Astrocyte (in vitro differentiated cells and primary cell): ENCODE data around the gene ADORA1. TPM values are rescaled to one million over a fixed set of nuclear protein-coding genes. Genes with fewer than 3 reads are reported as not detected.
A peak's percentile ranks its signal among the peaks of the same experiment; 100 is the strongest.

ENCODE experiments used
- DNase-seq: peaks from one replicate; pipeline ENCODE4 v3.0.0-alpha.2; 2010; ENCODE audit warnings: low read depth
- FAIRE-seq: peaks from 2 replicates; lab custom pipeline; 2011; peaks lifted over from hg19 to GRCh38; lab: Jason Lieb, UNC
- H2AFZ ChIP-seq: 2 replicates; pipeline ENCODE4 v1.6.0; 2012; ENCODE audit warnings: low read depth, low read length, inconsistent platforms
- H3K27ac ChIP-seq: 2 replicates; pipeline ENCODE4 v1.5.1; 2011; ENCODE audit warnings: low read depth, low read length, inconsistent platforms
- H3K27me3 ChIP-seq: 2 replicates; pipeline ENCODE4 v1.6.0; 2011; ENCODE audit warnings: low read length, inconsistent platforms; ENCODE audit not compliant: insufficient read depth
- H3K36me3 ChIP-seq: 2 replicates; pipeline ENCODE4 v1.5.1; 2011; ENCODE audit warnings: low read length, inconsistent platforms; ENCODE audit not compliant: insufficient read depth
- H3K4me1 ChIP-seq: 2 replicates; pipeline ENCODE4 v1.5.1; 2011; ENCODE audit warnings: low read length, inconsistent platforms; ENCODE audit not compliant: insufficient read depth
- H3K4me2 ChIP-seq: 2 replicates; pipeline ENCODE4 v1.6.0; 2012; ENCODE audit warnings: low read length, inconsistent platforms
- H3K4me3 ChIP-seq: 2 replicates; pipeline ENCODE4 v1.5.1; 2011; ENCODE audit warnings: low read depth, mild to moderate bottlenecking, low read length, inconsistent platforms; ENCODE audit not compliant: insufficient read depth
- H3K79me2 ChIP-seq: 2 replicates; pipeline ENCODE4 v1.6.0; 2012; ENCODE audit warnings: mild to moderate bottlenecking, low read length, inconsistent platforms; ENCODE audit not compliant: insufficient read depth
- H3K9ac ChIP-seq: 2 replicates; pipeline ENCODE4 v1.6.0; 2012; ENCODE audit warnings: mild to moderate bottlenecking, low read length, inconsistent platforms
- H3K9me3 ChIP-seq: 2 replicates; pipeline ENCODE4 v1.5.1; 2012; ENCODE audit warnings: low read depth, mild to moderate bottlenecking, low read length, inconsistent platforms; ENCODE audit not compliant: insufficient read depth
- H4K20me1 ChIP-seq: 2 replicates; pipeline ENCODE4 v1.6.0; 2012; ENCODE audit warnings: low read length, inconsistent platforms; ENCODE audit not compliant: insufficient read depth
- H3K27ac Mint-ChIP-seq: one replicate; pipeline ENCODE4 v1.8.0; 2021; ENCODE audit warnings: mild to moderate bottlenecking, mixed read lengths; ENCODE audit not compliant: unreplicated experiment
- H3K27me3 Mint-ChIP-seq: one replicate; pipeline ENCODE4 v1.8.0; 2021; ENCODE audit warnings: low read depth, mixed read lengths; ENCODE audit not compliant: unreplicated experiment
- H3K36me3 Mint-ChIP-seq: one replicate; pipeline ENCODE4 v1.8.0; 2021; ENCODE audit warnings: low read depth, mixed read lengths; ENCODE audit not compliant: unreplicated experiment
- H3K4me1 Mint-ChIP-seq: one replicate; pipeline ENCODE4 v1.8.0; 2021; ENCODE audit warnings: low read depth, mixed read lengths; ENCODE audit not compliant: unreplicated experiment
- H3K4me3 Mint-ChIP-seq: one replicate; pipeline ENCODE4 v1.8.0; 2021; ENCODE audit warnings: mild to moderate bottlenecking, moderate library complexity, mixed read lengths; ENCODE audit not compliant: unreplicated experiment
- H3K9me3 Mint-ChIP-seq: one replicate; pipeline ENCODE4 v1.8.0; 2021; ENCODE audit warnings: mild to moderate bottlenecking, mixed read lengths; ENCODE audit not compliant: unreplicated experiment
- CTCF ChIP-seq: IDR thresholded peaks from 2 replicates; pipeline ENCODE4 v1.5.1; 2011; ENCODE audit warnings: low read depth, mild to moderate bottlenecking, inconsistent platforms, low read length, moderate library complexity; ENCODE audit not compliant: insufficient read depth
- EZH2 ChIP-seq: IDR thresholded peaks from 2 replicates; pipeline ENCODE4 v1.6.1; 2012; ENCODE audit warnings: mild to moderate bottlenecking, low read length, inconsistent platforms; ENCODE audit not compliant: insufficient read depth
- total RNA-seq: library from RNA; stranded (reverse); gene quantifications from 2 replicates; pipeline ENCODE4 v1.2.1, GENCODE V29; 2021

The ADORA1 gene
- total RNA-seq, 1 donor from 2014 or later = 5.7 TPM

- no peak overlapping the region for H3K9ac ChIP-seq
- no peaks in the 10 kb centered on the region for H4K20me1 ChIP-seq
- Mint-ChIP-seq H3K4me1 (no peaks in the 10 kb centered on the region), H3K27me3 (peaks cover 34% of the 10 kb centered on the region), H3K9me3 (peaks cover 23% of the 10 kb centered on the region), H3K36me3 (no peaks in the 10 kb centered on the region), H3K4me3 (no peak overlapping the region), H3K27ac (no peak overlapping the region)
- no peak overlapping the region for H2AFZ ChIP-seq
- no peaks in the 10 kb centered on the region for H3K4me1 ChIP-seq
- TF ChIP-seq CTCF (no peak), EZH2 (no peak)
- H3K79me2 ChIP-seq = no peaks in the 10 kb centered on the region
- peaks cover 19% of the 10 kb centered on the region for H3K27me3 ChIP-seq
- H3K27ac ChIP-seq = no peak overlapping the region
- H3K9me3 ChIP-seq = no peaks in the 10 kb centered on the region
- H3K36me3 ChIP-seq = no peaks in the 10 kb centered on the region
- H3K4me3 ChIP-seq = no peak overlapping the region
- H3K4me2 ChIP-seq = no peak overlapping the region
- FAIRE-seq (no peak), DNase-seq (no peak)
Observed at GRCh38 chr1:203100516-203100869, 27.0 kb upstream of the ADORA1 start.

- H3K27me3 Mint-ChIP-seq = peaks cover 33% of the 10 kb centered on the region
- DNase-seq = no peak
- Histone ChIP-seq H3K27ac (no peak overlapping the region), H3K27me3 (peaks cover 22% of the 10 kb centered on the region), H3K4me1 (no peaks in the 10 kb centered on the region), H3K79me2 (no peaks in the 10 kb centered on the region), H3K36me3 (no peaks in the 10 kb centered on the region), H3K4me2 (no peak overlapping the region), H3K4me3 (no peak overlapping the region), H3K9me3 (no peaks in the 10 kb centered on the region), H3K9ac (no peak overlapping the region), H4K20me1 (no peaks in the 10 kb centered on the region), H2AFZ (no peak overlapping the region)
- no peaks in the 10 kb centered on the region for H3K4me1 Mint-ChIP-seq
- no peak for FAIRE-seq
- no peak overlapping the region for H3K4me3 Mint-ChIP-seq
- TF ChIP-seq CTCF (no peak), EZH2 (no peak)
- no peak overlapping the region for H3K27ac Mint-ChIP-seq
- peaks cover 19% of the 10 kb centered on the region for H3K9me3 Mint-ChIP-seq
- H3K36me3 Mint-ChIP-seq = no peaks in the 10 kb centered on the region
Observed at GRCh38 chr1:203101813-203102634, 25.5 kb upstream of the ADORA1 start.

GRCh38 chr1:203103216-203103615 lies 24.3 kb upstream of the ADORA1 start:
- Histone ChIP-seq H3K9ac (no peak overlapping the region), H3K27ac (no peak overlapping the region), H2AFZ (no peak overlapping the region), H3K4me3 (no peak overlapping the region), H3K4me2 (no peak overlapping the region), H4K20me1 (no peaks in the 10 kb centered on the region), H3K79me2 (no peaks in the 10 kb centered on the region), H3K4me1 (no peaks in the 10 kb centered on the region), H3K9me3 (no peaks in the 10 kb centered on the region), H3K27me3 (peaks cover 29% of the 10 kb centered on the region), H3K36me3 (no peaks in the 10 kb centered on the region)
- TF ChIP-seq CTCF (no peak), EZH2 (no peak)
- no peak overlapping the region for H3K27ac Mint-ChIP-seq
- no peak for DNase-seq
- peaks cover 12% of the 10 kb centered on the region for H3K9me3 Mint-ChIP-seq
- H3K4me1 Mint-ChIP-seq = no peaks in the 10 kb centered on the region
- H3K4me3 Mint-ChIP-seq = peak overlapping the region; percentile 51
- peaks cover 37% of the 10 kb centered on the region for H3K27me3 Mint-ChIP-seq
- no peak for FAIRE-seq
- H3K36me3 Mint-ChIP-seq = no peaks in the 10 kb centered on the region
